ENCODE data around the gene BTBD2. TPM values are rescaled to one million over a fixed set of nuclear protein-coding genes. Genes with fewer than 3 reads are reported as not detected.

BTBD2 gene
- total and polyA plus RNA-seq, 2 donors (not counting 1 experiment from before 2014, with no cell fraction given): 75.2 to 85.6 TPM

DNA sequence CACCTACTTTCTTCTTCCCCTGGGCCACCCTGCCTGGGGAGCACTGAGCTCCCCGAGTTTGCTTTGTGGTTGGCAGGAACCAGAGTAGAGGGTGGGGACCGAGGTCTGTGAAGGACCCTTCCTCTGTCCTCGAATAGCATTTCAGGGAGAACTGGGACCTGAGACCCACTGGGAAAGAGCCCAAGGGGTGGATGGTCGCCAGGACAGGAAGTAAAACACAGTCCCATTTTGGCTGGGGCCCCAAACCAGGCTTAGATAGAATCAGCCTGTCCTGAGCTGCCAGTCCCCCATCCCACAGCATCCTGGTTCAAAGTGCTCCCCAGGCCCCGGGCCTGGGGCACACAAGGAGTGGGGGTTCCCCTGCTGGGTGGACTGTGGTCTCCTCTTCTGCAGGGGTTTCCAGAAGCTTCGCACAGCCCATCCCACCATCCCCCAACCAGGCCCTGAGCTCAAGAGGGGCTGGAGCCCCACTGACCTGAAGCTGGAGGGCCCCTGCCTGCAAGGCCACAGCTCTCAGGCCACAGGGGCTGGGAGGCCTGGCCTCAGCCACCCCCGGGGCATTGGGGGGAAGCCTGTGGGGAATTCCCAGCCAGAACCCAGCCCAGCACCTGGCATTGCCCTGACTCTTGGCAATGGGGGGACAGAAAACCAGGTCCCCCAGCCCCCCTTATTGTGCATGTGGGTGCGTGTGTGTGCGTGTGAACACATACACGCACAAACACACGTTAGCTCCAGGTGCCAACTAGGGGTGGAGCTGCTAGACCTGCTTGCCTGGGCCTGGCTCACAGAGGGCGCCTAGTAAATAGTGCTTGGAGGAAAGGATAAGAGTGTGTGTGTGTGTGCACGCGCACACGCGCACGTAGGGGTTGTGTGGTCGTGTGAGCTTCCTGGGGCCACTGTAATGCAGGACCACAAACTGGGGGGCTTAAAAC is 36.5 kb upstream of the BTBD2 start:
- peak overlapping the region; percentile 85 for H3K4me3 Mint-ChIP-seq
- H3K27ac Mint-ChIP-seq: peak overlapping the region; percentile 98
- 19% methylated on average over 12 of the region's 18 CpGs for WGBS (ENCODE audit: insufficient coverage)
- Histone ChIP-seq H3K4me3 (ENCODE audit: control extremely low read depth in 1 of 5, extremely low read depth in 1 of 5, insufficient read depth in 1 of 5, low read depth in 2 of 5, low read length in 4 of 5) (peak overlapping the region in 4 of 5 experiments; percentile 32 to 46 (median 38)), H3K4me1 (ENCODE audit: control insufficient read depth in 2 of 2, insufficient read depth in 2 of 2, low read length in 2 of 2) (peaks cover 80 to 84% of the 10 kb centered on the region in 2 donors), H3K79me2 (ENCODE audit: control insufficient read depth, insufficient read depth, low read length) (peaks cover 41% of the 10 kb centered on the region), H3K9me3 (ENCODE audit: control extremely low read depth in 1 of 3, control insufficient read depth in 2 of 3, insufficient read depth in 1 of 3, low read length in 2 of 3) (peaks cover 0 to 3% (median 0%) of the 10 kb centered on the region in 3 donors), H3K27ac (ENCODE audit: low read length in 2 of 2) (peak overlapping the region; percentile 99), H3K9ac (ENCODE audit: low read length) (peak overlapping the region; percentile 61), H3K4me2 (replicated peaks; ENCODE audit: low read depth, low read length, poor library complexity, severe bottlenecking) (peak overlapping the region; percentile 92), H3K36me3 (replicated peaks in 1 of 2; ENCODE audit: control extremely low read depth in 1 of 2, control insufficient read depth in 1 of 2, extremely low read depth in 1 of 2, insufficient read depth in 2 of 2, low read length in 1 of 2) (peaks cover 0 to 25% of the 10 kb centered on the region in 2 experiments), H4K20me1 (ENCODE audit: control insufficient read depth, insufficient read depth, low read length, poor library complexity, severe bottlenecking) (peaks cover 38% of the 10 kb centered on the region), H2AFZ (ENCODE audit: insufficient read depth, low read depth, low read length, poor library complexity, severe bottlenecking) (peak overlapping the region; percentile 29), H3K27me3 (replicated peaks in 1 of 4; ENCODE audit: control extremely low read depth in 1 of 4, control insufficient read depth in 3 of 4, insufficient read depth in 4 of 4, low read length in 3 of 4) (no peaks in the 10 kb centered on the region)
- TF ChIP-seq, protein P1, sequence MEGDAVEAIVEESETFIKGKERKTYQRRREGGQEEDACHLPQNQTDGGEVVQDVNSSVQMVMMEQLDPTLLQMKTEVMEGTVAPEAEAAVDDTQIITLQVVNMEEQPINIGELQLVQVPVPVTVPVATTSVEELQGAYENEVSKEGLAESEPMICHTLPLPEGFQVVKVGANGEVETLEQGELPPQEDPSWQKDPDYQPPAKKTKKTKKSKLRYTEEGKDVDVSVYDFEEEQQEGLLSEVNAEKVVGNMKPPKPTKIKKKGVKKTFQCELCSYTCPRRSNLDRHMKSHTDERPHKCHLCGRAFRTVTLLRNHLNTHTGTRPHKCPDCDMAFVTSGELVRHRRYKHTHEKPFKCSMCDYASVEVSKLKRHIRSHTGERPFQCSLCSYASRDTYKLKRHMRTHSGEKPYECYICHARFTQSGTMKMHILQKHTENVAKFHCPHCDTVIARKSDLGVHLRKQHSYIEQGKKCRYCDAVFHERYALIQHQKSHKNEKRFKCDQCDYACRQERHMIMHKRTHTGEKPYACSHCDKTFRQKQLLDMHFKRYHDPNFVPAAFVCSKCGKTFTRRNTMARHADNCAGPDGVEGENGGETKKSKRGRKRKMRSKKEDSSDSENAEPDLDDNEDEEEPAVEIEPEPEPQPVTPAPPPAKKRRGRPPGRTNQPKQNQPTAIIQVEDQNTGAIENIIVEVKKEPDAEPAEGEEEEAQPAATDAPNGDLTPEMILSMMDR (IDR thresholded peaks at IDR 0.05): no peak
- no peak for TF ChIP-seq EZH2 (IDR thresholded peaks at IDR 0.05; ENCODE audit: borderline replicate concordance, insufficient read depth, low read depth, low read length, poor library complexity, severe bottlenecking)
- intact Hi-C loops (cut with micrococcal nuclease): loop anchor here (1.0 to 2.0 kb wide), 5 partner anchors 9 to 99 kb away; partner anchors contain the start of genes AP3D1, IZUMO4 and MOB3A
- DNase-seq (peak; percentile 92), ATAC-seq (ENCODE audit: low read depth) (peak; percentile 9)
- no peaks in the 10 kb centered on the region for H3K9me3 Mint-ChIP-seq (ENCODE audit: insufficient read depth)
- ChIA-PET POLR2A (interaction anchor here (0.5 to 8.2 kb wide), 21 partner anchors 10 to 785 kb away, joined by 3 to 123 read pairs (median 4); partner anchors contain the start of genes IZUMO4 and MOB3A), CTCF (interaction anchor here (0.7 to 2.9 kb wide), 21 partner anchors 9 to 206 kb away, joined by 3 to 51 read pairs (median 4); partner anchors contain the start of gene MOB3A)
- H3K27me3 Mint-ChIP-seq: no peaks in the 10 kb centered on the region
- H3K4me1 Mint-ChIP-seq: peaks cover 66% of the 10 kb centered on the region

Data from B cell (primary cell).